Thoracic aorta (tissue), 2 donors: Measurements from ENCODE around the gene CLC. TPM values are rescaled to one million over a fixed set of nuclear protein-coding genes. Genes with fewer than 3 reads are reported as not detected.

Source experiments
- ATAC-seq: fragments of 150-250 bp; one replicate; pipeline ENCODE4 v1.8.0; 2017; ENCODE audit warnings: low read depth; ENCODE audit not compliant: insufficient number of reproducible peaks, low FRiP score
- DNase-seq: peaks from one replicate; pipeline ENCODE4 v3.0.0-alpha.2; 2020; ENCODE audit warnings: low spot score
- H3K27ac ChIP-seq, 2 donors: fragments of 200-600 bp; sonication (generic); 1 replicate in 1 of 2; 2 replicates in 1 of 2; pipeline ENCODE4 v1.5.1; 2016; ENCODE audit warnings: mild to moderate bottlenecking in 2 of 2, moderate library complexity in 2 of 2
- H3K27me3 ChIP-seq: fragments of 200-600 bp; sonication (generic); replicated peaks from 2 replicates; pipeline ENCODE4 v1.6.0; 2016; ENCODE audit warnings: mild to moderate bottlenecking; ENCODE audit not compliant: insufficient read depth
- H3K36me3 ChIP-seq: fragments of 200-600 bp; sonication (generic); one replicate; pipeline ENCODE4 v1.5.1; 2016
- H3K4me1 ChIP-seq, 2 donors: fragments of 200-600 bp; sonication (generic); 1 replicate in 1 of 2; 2 replicates in 1 of 2; pipeline versions ENCODE4 v1.5.1 to v1.6.0; 2016; ENCODE audit warnings: low read depth in 2 of 2, mild to moderate bottlenecking in 1 of 2; ENCODE audit not compliant: control insufficient read depth in 1 of 2
- H3K4me3 ChIP-seq: fragments of 200-600 bp; sonication (generic); 2 replicates; pipeline ENCODE4 v1.5.1; 2016; ENCODE audit warnings: mild to moderate bottlenecking
- H3K9me3 ChIP-seq: fragments of 200-600 bp; sonication (generic); 2 replicates; pipeline ENCODE4 v1.5.1; 2016
- CTCF ChIP-seq: fragments of 200-600 bp; sonication (generic); IDR thresholded peaks from one replicate; pipeline ENCODE4 v1.5.1; 2019; ENCODE audit warnings: antibody characterized with exemption
- total RNA-seq, 2 donors: library from RNA; depleted of rRNA; stranded (reverse); fragments of >200 nt; gene quantifications; one replicate each; pipeline versions ENCODE4 v1.1.0 to v1.2.3, GENCODE V29; 2016

CLC gene
- total RNA-seq, 2 donors from 2014 or later, result not detected

- no peak for ATAC-seq
- no peak for TF ChIP-seq CTCF
- no peaks in the 10 kb centered on the region for H3K27me3 ChIP-seq
- no peaks in the 10 kb centered on the region for H3K4me1 ChIP-seq
- DNase-seq, result no peak
- H3K27ac ChIP-seq, result no peak overlapping the region
- no peaks in the 10 kb centered on the region for H3K36me3 ChIP-seq
- H3K4me3 ChIP-seq, result no peak overlapping the region
- H3K9me3 ChIP-seq, result no peaks in the 10 kb centered on the region
These were observed 4.0 kb downstream of the CLC start for GRCh38 chr19:39733841-39734240.

- ATAC-seq, result no peak
- no peak for DNase-seq
- no peaks in the 10 kb centered on the region for H3K4me1 ChIP-seq
- no peaks in the 10 kb centered on the region for H3K27me3 ChIP-seq
- no peaks in the 10 kb centered on the region for H3K36me3 ChIP-seq
- H3K4me3 ChIP-seq, result no peak overlapping the region
- no peaks in the 10 kb centered on the region for H3K9me3 ChIP-seq
- no peak overlapping the region for H3K27ac ChIP-seq
- no peak for TF ChIP-seq CTCF
These were observed 6.1 kb downstream of the CLC start for GRCh38 chr19:39731685-39732084.

- Histone ChIP-seq H3K27me3 (no peaks in the 10 kb centered on the region), H3K27ac (no peak overlapping the region), H3K36me3 (no peaks in the 10 kb centered on the region), H3K9me3 (no peaks in the 10 kb centered on the region), H3K4me3 (no peak overlapping the region), H3K4me1 (no peaks in the 10 kb centered on the region)
- no peak for TF ChIP-seq CTCF
- DNase-seq, result no peak
- ATAC-seq, result no peak
These were observed 8.2 kb downstream of the CLC start for GRCh38 chr19:39729594-39729993.

GRCh38 chr19:39728040-39728439 is 9.8 kb downstream of the CLC start:
- no peaks in the 10 kb centered on the region for H3K9me3 ChIP-seq
- H3K27ac ChIP-seq, result no peak overlapping the region
- no peak for TF ChIP-seq CTCF
- H3K4me1 ChIP-seq, result no peaks in the 10 kb centered on the region
- H3K36me3 ChIP-seq, result no peaks in the 10 kb centered on the region
- H3K4me3 ChIP-seq, result no peak overlapping the region
- no peaks in the 10 kb centered on the region for H3K27me3 ChIP-seq
- DNase-seq, result no peak
- no peak for ATAC-seq

GRCh38 chr19:39727070-39727800 is 10.6 kb downstream of the CLC start:
- no peak for TF ChIP-seq CTCF
- no peak for ATAC-seq
- Histone ChIP-seq H3K9me3 (no peaks in the 10 kb centered on the region), H3K36me3 (no peaks in the 10 kb centered on the region), H3K4me1 (no peaks in the 10 kb centered on the region), H3K27me3 (no peaks in the 10 kb centered on the region), H3K27ac (no peak overlapping the region), H3K4me3 (no peak overlapping the region)
- DNase-seq, result no peak
